AG08396 (cell line): ENCODE measurements around the gene SLC38A8.
A peak's percentile ranks its signal among the peaks of the same experiment; 100 is the strongest.

Experiments used
- DNase-seq: peaks from one replicate; pipeline ENCODE4 v3.0.0; 2012; ENCODE audit warnings: low spot score, mixed read lengths

SLC38A8 gene

DNA sequence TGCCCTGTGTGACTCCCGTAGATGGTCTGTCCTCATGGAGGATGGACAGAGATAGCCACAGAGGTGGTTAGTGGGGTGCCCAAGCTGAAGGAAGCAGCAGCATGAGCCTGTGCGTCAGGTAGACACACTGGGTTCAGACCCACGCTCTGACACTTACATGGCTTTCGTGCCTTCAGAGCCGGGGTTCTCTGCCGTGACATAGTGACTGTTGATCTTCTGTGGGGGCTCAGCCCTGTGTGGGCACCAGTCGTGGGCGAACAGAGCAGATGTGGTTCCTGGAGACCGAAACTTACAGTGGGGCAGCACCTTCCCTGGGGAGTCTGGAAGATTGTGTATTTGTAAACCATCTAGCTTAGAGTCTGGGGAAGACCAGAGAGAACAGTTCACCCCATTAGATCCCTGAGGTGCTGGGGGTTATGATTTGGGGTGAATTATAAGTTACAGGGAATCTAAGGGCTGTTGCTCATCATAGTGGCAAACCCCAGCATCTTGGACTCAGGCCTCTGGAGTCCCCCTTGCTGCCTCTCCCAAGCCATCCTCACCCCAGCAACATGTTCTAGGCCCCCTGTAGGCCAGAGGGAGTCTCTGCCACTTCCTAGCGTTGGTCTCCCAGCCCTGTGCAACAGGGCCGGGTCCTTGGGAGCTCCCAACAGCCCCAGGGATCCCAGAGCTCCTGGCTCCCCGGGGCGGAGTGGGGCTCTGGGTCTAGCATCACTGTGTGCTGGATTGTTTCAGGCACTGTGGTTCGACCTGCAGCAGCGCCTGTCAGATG, 45.9 kb downstream of the SLC38A8 start:
- no peak for DNase-seq

DNA sequence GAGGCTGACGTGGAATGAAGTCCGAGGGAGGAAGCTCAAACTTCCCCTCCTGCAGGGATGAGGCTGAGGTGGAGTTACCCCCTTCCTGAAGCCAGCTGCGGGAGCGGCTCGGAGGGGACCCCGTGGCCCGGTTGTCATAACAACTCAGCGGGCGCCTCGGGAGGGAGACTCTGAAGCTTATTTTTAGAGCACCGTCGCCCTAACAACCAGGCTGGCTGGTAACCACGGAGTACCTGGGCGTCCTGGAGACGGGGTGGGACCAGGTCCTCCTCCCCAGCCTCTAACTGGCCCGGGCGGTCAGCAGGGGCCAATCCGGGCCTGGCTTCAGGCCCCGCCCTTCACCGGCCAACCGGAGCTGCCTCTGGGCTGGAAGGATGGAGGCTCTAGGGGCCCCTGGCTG, 46.8 kb downstream of the SLC38A8 start:
- DNase-seq: peak; percentile 45

DNA sequence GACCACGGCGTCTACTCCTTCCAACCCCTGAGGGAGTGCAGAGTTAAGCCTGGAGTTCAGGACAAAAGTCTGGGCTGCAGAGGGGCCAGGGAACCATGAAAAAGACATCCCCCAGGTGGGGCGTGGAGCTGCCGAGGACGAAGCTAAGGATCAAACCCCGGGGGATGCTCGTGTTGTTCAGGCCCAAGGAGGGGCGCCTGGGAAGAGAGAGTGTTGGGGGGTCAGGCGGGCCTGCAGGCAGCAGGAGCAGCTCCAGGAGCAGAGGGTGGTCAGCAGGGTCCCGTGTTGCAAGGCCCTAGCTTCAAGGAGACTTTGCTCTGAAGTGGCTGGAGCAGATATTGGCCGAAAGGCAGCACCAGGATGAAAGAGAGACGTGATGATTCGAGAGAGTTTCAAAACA, 47.9 kb downstream of the SLC38A8 start:
- no peak for DNase-seq

DNA sequence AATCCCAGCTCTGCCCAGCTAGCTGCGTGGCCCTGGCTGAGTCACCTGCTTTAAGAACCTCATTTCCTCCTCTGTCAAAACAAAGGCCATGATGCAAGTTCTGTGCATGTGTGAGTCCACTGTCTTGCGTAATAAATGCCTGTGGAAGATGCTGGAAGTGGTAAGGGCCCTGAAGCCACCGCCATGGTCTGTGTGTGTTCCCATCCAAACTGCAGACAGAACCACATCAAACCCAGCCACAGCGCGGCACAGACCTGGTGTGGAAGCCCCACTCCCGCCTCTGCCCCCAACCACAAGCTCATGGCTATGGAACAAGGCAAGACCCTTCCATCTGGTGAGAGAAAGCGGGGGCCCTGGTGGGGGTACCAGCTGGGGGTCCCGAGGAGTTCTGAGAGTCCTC, 48.5 kb downstream of the SLC38A8 start:
- peak; percentile 86 for DNase-seq

DNA sequence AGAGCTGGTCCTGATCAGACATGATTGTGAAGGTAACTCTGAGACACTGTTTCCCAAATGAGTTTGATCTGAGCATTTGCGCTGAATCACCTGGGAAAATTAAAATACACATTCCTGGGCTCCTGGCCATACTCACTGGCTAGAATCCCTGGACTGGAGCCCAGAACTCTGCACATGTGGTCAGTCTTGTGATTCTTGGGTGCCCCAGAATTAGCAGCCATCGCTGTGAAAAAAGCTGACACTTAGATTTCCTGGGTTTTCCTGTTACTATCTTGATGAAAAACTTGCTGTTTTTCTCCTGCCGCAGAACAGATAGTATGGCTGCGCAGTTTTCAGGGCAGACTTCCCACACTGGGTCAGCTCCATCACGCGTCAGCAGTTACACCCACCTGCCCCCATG, 50.0 kb downstream of the SLC38A8 start:
- DNase-seq: peak; percentile 60

DNA sequence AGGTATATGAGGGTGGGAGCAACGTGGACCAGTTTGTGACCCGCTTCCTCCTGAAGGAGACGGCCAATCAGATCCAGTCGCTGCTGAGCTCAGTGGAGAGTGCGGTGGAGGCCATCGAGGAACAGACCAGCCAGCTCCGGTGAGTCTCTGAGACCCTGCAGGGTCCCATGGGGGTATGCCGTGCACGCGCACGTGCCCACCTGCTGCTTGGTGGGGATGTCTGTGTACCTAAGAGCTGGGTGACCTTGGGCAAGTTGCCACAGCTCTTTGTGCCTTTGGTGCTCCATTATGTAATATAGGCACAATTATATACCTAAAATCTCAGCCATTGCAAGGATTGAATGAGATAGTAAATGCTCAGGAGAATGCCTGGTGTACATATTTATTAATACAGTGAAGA, 52.1 kb downstream of the SLC38A8 start:
- no peak for DNase-seq

DNA sequence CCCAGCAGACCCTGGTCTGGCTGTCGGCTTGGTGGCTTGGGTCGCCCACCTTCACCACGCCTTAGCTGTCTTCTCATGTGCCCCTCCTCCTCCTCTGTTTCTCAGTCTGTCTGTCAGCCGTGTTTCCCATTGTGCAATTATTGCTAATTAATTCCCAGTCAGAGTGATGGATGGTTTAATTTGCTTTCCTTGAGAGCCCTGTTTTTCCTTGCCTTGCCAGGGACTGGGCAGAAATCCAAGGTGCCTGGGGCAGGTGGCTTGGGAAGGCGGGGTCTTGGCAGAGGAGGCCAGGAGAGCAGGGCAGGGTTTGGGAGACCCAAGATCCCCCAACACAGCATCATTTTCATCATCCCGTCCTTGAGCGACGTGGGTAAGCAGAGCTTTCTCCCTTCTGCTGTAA, 53.3 kb downstream of the SLC38A8 start:
- no peak for DNase-seq

DNA sequence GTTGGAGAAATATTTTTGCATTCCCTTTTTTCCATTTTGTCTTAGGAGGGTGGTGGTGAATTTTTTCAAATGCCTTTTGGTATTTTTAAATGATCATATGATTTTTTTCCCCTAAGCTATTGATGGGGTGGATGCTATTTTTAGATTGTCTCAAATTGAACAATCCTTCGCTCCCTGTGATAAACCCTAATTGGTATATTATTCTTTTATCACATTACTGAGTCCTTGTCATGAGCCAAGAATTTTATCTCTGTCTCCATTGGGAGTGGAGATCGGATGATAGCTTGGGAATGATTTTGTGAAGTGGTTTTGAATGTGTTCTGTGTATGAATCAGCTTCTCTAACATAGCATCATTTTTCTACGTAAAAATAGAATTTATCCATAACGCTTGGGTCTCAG, 59.1 kb downstream of the SLC38A8 start:
- DNase-seq: no peak

DNA sequence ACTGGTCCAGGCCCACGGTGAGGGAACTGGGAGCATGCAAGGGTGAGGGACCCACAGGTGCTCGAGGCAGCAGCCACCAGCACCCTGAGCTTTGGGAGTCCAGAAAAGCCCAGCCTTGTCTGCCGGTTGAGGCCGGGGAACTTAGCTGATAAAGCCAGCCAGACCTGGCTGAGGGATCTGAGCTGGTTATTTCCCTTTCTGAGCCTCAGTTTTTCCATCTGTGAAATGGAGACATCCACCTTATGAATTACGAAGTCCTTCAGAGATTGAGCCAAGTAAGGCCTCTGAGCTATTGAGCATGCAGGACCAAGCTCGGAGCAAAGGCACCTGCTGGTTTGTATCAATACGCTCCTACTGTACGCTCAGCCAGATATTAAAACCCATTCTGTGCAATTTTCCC, 60.8 kb downstream of the SLC38A8 start:
- DNase-seq: no peak

DNA sequence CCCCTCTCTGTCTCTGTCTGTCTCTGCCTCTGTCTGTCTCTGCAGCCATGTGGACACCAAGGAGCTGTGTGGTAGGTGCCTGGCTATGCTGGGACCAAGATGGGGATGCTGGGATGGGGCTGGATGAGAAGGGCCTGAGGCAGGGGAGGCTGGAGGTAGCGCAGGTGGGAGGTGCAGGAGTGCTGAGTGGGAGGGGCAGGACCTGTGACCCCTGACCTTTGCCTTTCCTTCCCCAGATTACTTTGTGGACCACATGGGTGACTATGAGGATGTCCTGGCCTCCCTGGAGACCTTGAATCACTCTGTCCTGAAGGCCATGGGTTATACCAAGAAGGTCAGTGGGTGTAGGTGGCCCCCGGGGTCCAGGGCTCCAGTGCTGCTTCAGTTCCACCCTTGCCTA, 61.8 kb downstream of the SLC38A8 start:
- DNase-seq: no peak

DNA sequence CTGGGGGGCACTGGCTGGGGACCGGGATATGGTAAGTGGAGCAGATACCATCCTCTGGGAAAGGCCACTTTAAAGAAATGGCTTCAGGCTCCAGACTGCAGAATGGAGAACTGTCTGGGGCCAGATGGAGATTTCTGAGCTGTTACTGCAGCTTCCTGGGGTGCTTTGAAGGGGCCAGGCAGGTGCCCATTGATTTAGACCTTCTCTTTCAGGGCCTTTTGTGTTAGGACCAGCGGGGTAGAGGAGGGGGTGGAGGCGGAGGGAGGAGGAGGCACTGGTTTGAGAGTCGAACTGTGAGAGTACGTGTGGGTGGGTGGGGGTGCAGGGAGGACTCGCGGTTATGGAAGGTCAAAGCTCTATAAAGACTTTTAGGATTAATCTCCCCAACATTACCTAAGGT, 63.2 kb downstream of the SLC38A8 start:
- no peak for DNase-seq

DNA sequence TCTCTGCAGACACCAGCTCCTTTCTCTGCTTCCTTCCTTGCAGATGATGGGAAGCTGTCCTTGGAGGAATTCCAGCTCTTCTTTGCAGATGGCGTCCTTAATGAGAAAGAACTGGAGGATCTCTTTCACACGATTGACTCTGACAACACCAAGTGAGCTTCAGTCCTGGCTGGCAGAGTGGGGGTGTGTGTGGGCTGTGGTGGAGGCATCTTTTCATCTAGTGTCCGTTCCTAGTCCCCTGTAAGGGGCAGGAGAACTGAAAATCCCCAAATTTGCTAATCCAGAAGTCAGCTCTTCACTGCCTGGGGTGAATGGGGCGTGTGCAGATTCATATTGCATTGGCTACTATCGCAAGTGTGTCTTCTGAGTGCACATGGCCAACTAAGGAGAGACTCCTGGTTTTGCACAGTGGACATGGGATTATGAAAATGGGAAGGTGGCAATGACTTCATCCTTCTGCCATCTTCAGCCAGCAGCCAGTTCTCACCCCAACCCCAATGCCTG, 64.1 kb downstream of the SLC38A8 start:
- no peak for DNase-seq

DNA sequence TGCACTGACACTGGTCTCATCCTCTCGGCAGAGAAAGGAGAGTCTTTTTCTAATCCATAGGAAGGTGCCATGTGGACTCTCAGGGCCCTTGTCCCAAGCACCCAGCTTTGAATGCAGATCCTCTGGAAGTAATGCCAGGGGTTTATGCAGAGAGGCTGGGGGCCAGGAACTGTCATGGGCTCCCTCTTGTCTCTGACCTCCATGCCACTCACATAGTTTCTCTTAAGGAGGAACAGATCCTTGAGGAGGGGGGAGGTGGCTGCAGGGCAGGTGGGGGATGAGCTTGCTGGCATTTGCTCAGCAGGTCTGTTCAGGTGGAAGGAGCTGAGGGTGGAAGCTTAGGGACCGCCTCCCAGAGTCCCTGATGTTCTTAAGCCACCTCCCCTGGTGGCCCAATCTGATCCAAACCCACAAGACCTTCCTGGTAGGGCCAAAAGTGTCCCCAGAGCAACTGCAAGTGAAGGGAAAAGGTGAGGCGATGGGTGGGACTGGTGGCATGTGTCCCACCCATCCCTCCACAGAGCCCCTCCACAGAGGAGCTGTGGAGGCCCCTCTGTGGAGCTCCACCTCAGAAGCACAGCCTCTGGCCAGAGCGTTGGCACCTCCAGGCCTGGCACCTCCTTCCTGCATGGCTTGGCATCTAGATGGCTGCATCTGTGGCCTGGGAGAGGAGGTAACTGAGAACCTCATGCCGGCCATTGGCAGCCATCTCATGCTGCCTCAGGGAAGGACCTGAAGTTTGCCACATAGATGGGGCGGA, 65.4 kb downstream of the SLC38A8 start:
- no peak for DNase-seq

DNA sequence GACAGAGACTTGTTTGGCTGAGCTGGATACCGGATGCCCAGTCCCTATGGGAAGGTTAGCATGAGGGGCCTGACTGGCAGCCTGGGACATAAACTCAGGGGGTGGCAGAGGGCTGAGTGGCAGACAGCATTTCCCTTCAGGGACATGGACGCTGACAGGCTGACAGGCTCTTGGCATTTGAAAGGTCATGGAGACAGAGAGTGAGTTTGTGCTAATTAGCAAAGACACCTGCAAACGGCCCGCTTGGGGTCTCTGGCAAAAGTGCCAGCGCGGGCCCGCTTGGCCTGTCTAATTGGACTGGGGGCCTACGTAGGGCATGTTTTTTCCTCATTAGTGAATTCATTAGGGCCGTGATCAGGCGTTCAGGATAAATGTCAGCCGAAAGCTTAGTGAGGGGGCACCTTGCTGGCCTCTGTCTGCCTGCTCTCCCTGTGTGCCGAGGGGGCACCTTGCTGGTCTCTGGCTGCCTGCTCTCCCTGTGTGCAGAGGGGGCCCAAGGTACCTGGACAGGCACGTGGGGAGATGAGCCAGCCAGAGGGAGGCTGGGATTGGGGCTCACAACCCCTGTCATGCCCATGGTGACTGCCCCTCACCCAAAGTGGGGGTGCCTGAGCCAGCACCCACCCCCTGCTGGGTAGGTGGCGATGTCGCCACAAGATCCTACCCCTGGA, 66.9 kb downstream of the SLC38A8 start:
- DNase-seq: no peak

DNA sequence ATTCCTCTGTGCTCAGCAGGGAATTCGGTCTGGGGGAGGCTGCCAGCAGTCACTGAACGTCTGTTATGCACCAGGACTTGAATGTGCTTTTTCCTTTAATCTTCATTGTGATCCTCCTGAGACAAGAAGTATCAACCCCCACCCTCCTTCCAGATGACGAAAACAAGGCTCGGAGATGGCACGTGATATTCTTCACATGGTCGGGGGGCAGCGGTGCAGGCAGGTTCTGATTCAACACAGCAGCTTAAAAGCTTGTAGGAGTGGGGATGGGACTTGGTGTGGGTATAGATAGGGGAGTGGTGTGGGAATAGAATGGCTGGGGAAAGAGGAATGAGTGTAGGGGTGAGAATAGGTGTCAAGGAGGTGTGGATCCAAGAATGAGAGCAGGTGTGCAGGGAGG, 68.1 kb downstream of the SLC38A8 start:
- no peak for DNase-seq

DNA sequence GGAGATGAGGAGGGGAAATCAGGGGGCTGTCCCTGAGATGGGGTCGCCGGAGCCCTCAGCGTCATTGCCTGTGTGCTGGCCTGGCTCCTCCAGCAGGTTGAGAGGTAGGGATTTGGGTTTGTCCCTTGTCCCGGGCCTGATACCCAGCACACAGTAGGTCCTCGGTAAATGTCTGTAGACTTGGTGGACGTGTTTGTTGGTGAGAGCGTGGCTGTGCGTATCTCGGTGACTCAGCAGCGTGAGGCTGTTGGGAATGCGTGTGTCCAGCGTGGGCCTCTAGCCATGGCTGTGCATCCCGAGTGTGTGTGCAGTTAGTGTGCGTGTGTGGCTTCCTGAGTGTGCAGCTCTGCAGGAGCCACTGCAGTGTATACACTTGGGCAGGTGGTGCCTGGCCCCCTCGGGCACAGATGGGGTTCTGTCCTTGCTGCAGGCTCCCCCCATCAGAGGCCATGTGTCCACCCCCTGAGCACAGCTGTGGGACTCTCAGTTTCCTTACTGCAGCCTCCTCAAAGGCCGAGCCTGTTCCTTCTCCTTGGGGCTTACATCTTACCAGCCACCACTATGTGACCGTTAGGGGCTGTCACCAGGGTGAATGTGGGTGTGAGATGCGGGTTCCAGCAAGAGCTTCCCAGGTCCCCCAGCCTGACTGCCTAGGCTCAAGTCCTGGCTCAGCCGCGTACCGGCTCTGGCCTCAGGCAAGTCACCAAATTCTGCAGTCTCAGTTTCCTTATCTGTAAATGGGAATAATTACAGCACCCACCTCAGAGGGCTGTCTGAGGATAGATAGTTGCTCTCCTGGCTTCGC, 68.8 kb downstream of the SLC38A8 start:
- no peak for DNase-seq

DNA sequence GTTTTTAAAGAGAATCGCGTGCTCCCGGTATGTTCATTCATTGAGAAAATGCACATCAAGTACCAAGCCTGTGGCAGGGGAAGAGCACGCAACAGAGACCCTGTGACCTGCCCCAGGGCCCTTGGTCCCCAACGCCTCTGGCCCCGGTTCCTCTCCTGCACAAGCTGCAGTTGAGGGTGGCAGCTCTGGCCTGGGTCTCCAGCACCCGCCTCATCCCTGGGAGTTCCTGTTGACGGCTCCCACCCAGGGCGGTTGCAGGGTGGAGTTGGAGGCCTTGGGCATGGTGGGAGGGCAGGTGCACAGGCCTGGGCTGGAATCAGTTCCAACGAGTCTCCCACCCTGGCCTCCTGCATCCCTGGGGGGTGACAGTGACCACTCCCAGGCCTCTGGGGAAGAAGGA, 69.5 kb downstream of the SLC38A8 start:
- DNase-seq: no peak

DNA sequence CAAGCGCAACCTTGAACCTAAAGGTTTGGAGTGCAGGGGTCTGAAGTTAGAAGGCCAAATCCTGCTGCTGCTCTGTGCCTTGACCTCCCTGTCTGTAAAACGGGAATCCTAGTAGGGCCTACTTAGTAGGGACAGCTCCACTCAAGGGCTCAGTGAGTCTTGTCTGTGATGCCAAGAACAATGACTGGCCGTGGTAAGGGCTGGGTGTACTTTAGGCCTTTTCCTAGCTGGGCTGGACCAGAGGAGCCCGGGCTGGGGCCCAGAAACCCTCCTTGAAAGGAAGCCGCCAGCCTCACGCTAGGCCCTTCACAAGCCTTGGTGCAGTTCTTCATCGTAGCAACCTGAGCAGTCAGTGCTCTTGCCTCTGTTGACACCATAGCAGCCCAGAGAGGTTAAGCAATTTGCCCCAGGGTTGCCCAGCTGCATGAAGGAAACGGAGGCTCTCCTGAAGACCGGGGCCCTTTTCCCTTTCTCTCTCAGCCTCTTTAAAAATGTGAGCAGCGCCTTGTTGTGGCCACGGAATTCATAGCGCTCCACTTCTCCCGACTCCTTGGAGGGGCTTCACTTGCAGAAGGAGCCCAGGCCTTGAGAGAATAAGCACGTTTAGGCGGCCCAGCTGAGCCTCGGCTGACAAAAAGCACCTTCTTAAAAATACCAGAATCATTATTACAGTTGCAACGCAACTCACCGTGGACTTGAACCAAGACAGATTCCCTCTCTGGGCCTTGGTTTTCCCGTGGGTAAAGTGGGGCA, 70.2 kb downstream of the SLC38A8 start:
- no peak for DNase-seq

DNA sequence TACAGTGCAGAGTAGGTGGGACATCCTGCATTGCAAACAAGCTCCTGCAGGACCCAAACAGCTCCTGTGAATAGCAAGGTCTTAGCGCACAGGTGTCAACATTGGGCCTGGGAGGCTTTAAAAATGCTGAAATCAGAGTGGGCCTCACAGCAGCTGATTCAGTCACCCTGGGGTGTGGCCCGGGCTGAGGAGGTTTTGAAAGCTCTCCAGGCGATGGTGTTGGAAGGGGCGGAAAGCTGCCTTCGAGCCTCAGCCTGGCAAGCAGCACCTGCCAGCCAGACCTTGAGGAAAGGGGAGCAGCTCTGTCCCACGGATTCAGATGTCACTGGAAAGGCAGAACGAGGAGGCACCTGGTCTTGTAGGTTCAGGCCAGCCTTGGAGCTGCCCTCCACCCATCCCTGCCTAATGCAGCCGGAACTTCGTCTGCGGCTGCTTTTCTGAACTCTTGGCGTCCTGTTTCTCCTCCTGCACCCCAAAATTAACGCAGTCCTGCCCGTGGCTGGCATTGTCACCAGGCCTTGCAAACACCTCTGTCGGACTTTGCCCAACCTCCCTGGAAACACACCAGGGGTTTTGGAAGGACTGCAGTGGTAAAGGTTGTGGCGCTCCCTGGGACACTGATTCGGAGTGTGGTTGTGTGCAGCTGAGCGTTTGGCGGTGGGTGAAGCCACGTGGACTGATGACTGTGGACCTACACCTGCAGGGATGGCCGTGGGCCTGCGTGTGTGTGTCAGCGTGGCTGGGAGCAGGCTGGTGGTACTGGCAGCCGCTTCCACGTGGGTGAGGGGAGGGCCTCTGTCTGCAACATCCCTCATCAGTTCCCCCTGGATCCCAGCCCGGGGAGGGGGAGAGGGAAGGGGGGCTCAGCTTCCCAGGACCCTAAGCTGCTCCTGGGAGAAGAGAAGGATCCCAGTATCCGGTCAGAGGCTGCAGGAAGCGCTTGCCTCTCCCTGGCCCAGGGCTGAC, 71.1 kb downstream of the SLC38A8 start:
- no peak for DNase-seq

DNA sequence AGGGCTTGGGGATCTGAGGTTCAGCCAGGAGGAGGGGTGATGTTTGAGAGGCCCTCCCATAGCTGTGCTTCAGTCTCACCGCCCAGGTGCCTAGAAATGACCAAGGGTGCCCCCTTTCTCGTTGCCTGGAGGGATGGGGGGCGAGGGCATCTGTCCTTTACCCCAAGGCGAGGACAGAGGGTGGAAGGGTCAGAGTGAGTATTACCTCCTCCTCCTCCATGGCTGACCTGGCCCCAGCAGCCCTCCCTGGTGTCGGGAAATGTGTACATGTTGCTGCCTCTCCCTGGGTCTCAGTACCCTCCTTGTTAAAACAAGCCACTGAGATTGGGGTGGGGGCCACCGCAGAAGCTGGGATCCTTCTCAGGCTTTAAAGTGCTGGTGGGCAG, 72.2 kb downstream of the SLC38A8 start:
- no peak for DNase-seq
